ENCODE measurements around the gene NDUFB1.

NDUFB1 gene

DNA sequence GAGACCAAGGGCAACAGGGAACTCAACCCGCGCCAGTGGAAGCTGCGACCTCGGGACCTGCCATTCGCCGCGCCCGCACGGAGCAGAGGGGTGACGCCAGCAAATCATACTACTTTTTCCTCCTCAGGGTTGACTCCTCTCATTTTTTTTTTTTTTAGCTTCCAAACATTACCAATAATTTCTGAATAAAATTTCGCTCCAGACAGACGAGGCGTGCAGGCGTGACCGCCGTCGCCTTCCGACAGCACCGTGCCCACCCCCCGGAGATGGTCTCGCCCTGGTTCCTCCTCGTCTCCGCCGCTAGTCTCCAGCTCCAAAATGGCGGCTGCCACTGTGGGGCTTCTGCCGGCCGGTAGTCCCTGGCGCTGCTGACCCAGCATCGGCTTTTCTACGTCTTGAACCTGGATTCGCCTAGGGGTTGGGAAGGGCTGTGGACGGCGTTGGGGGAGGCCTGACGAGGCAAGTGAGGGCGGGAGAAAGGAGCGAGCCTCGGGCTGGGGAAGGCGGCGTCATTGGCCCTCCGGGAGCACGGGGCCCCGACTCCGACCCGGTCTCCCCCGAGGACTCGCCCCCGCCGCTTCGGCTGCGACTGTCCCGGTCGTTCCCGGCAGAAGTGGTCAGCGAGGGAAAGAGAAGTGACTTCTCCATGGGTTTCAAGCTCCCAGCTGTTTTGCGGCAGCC, at the start of gene NDUFB1, which contains the start of gene CPSF2:
Gene NDUFB1 (minus strand): TSS at position 37 of the 681 bp plus-strand sequence. CDS start 4,069 bp downstream, outside the sequence.
Gene CPSF2 (plus strand): TSS at position 300 of the 681 bp plus-strand sequence. CDS start 9,016 bp downstream, outside the sequence.
- DNase-seq, result peak; percentile 92

DNA sequence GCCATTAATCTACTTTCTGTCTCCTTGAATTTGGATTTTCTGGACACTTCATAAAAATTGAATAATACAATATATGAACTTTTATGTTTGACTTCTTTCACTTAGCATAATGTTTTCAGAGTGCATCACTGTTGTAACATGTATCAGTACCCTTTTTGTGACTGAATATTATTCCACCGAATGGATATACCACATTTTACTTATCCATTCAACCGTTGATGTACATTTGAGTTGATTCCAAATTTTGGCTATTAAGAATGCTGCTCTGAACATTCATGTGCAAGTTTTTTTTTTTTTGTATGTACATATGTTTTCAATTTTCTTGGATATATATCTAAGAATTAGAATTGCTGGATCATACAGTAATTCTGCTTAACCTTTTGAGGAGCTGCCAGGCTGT, 43.5 kb upstream of the NDUFB1 start:
- no peak for DNase-seq

DNA sequence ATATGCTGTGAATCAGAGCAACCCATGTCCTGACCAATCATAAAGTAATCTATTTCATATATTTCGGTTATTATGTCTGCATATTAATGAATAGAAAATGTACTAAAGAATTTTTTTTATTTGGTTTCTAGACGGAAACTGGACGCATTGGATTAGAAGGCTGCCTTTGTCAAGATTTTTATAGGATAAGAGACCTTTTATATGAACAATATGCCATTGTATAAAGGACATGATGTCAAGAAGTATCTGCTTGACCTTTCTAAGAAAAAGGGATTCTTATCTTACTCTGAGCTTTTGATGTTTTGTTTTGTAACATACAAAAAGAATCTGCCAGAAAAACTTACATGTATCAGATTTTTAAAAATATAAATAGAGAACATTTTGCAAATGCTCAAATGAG, 40.0 kb upstream of the NDUFB1 start:
- DNase-seq, result no peak

DNA sequence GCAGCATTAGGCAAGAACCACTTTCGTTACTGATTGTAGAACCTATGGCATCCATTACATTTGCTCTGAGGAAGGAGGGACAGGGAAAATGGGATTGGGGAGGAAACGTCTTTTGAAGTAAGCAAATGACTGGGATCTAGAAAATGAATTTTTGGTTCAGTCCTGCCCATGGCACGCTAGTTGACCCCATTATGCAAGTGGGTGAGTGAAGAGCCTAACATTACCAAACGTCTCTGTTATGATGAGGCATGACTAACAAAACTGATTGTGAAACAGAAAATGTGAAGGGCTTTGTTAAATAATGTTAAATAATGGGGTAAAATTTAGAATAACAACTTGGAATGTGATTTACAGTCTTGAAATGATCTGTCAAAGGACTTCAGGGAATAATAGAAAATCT, 39.1 kb upstream of the NDUFB1 start:
- no peak for DNase-seq

DNA sequence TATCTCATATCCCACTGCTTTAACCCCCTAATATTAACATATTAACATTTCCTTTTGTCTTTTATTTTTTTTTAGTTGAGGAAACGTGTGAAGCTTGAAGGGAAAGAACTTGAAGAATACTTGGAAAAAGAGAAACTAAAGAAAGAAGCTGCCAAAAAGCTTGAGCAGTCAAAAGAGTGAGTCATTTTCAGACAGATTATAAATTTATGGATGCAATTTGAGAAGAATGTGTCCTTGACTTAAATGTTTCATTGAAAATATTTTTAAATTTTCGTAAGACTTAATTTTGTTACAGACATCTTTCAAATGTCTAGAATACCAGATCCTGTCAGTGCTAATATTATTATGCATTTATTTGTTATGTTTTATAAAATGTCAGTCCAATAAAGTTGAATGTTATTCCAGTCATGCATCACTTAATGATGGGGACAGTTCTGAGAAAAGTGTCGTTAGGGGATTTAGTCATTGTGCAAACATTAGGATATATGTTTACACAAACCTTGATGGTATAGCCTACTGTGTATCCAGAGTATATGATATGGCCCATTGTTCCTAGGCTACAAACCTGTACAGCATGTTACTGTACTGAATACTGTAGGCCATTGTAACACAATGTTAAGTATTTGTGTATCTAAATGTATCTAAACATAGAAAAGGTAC, 32.9 kb upstream of the NDUFB1 start:
- DNase-seq, result no peak

DNA sequence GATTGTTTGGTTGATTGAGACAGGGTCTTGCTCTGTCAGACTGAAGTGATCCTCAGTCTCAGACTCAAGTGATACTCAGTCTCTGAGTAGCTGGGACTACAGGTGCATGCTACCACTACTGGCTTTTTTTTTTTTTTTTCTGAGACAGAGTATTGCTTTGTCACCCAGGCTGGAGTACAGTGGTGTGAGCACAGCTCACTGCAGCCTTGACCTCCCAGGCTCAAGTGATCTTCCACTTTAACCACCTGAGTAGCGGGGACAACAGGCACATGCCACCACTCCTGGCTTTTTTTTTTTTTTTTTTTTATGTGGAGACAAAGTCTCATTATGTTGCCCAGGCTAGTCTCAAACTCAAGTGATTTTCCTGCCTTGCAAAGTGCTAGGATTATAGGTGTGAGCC, 32.1 kb upstream of the NDUFB1 start:
- no peak for DNase-seq

DNA sequence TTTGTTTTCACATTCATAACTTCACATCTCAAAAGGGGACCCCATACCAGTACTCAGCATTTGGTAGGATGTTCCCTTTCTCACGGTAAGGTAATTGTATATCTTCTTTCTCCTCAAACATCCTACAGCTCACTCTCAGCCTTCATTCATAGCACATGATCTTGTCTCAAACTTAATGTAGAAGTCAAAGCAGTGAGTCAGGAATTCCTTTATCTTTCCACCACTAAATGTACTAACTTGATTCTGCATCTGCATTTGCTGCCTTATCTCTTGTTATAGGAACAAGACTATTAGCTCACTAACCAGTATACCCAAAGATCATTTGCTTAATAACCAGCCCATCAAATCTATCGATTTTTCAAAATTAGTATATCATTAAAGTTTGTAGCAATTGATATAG, 23.2 kb upstream of the NDUFB1 start:
- DNase-seq, result no peak

DNA sequence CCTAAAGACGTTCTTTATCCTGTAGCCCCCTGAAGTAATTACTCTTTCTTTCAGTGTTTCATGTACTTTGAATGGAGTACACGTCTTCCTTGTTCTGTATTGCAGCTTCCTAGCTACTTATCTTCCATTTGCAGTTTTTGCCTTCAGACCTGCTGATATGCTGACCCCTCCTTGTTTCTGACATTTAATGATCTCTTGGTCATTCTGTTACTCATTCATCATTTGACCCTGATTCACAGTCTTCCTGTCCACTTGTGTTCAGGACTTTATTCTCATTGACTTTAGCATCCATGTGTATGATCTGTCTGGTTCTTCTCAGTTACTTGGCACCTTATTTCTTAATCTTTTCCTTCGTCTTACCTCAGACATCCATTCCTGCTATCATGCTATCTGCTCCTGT, 22.5 kb upstream of the NDUFB1 start:
- no peak for DNase-seq

DNA sequence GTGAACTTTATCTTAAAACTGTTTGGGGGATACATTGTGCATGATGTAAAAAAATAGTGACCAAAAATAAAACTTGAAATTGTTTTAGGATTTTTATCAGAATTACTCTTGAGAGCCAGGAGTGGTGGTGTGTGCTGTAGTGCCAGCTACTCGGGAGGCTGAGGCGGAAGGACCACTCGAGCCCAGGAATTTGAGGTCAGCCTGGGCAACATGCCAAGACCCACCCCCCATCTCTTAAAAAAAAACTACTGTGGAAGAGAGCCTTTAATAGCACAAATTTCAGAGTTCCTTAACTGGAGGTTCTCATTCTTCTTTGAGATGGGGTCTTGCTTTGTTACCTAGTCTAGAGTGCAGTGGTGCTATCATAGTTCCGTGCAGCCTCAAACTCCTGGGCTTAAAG, 21.8 kb upstream of the NDUFB1 start:
- no peak for DNase-seq

DNA sequence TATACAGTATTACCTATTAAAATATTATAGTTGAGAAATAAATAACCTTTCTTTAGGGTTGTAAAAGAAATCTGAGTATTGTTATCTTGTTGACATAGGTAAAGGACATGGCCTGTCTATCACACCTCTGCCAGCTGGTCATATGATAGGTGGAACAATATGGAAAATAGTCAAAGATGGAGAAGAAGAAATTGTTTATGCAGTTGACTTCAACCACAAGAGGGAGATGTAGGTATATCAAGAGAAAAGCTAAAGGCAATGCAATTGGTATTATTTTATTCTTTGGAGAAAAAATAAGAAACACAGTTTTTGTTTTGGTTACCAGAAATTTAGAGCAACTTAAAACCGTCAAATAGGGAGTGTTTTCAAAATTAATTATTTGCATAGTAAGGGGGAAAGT, 13.8 kb upstream of the NDUFB1 start:
- peak; percentile 67 for DNase-seq

DNA sequence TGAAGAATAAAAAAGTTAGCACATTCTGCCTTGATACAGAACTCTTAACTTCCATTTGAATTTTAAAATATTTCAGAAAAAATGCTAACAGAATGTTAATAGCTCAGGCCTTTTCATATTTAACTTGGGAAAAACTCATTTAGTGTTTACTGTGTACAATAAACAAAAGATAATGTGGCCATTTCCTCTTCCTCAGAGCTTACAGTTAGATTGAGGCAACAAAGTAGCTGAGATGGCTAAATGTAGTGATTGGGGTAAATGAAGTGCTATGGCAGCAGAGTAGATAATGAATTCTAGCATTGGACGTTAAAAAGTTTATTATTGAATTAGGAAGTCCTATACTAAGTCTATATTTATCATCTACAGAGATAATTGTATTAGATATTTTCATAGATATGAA, 12.9 kb upstream of the NDUFB1 start:
- no peak for DNase-seq

DNA sequence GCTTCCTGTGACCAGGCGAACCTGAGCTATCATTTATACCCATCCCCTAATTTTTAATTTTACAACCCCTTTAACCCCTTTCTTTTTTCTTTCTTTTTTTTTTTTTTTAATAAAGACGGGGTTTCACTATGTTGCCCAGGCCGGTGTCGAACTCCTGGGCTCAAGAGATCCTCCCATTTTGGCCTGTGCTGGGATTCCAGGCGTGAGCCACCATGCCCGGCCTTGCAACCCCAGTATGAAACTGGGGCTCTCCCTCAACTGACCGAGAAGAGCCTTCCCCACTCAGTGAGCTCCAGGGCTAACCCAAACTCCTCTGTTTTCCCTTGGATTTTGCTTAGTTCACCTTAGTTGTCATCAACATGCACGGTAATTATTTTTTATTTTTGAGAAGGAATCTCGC, 1.3 kb upstream of the NDUFB1 start:
- peak; percentile 34 for DNase-seq

DNA sequence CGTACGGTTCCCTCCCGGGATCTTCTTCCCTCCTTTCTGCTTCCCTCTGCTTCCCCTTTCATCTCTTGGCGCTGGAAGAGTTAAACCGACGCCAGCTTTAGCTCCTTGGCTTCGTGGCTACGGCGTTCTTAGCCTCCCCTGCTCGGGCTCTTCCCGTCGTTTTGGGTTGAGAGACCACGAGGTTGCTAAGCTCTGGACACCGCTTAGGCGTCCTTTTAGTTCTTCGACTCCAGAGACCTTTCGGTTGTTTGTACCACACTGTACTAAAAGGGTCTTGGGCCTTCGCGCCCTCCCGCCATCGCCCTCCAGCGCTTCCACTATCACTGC, 808 bp upstream of the NDUFB1 start:
- DNase-seq, result peak; percentile 64

DNA sequence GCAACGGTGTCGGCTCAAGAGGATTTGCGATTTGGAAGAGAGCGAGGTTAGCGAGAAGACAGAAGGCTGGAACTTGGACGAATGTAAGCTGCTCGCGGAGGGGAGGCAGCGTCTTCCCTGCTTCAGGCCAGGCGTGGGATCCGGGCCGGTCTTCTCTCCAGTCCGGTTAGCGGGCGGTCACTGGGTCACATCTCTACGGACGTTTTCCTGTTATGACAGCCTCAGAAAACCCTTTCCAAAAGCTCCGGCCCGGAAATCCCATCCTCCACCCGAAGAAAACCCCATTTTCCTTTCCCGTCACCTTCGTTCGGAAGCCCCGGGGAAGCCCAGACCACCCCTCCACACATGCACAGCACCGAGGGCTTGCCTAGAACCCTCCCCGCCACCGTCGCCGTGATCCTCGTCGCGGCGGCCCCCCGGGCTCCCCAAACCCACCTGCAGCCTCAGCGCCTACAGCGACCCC, 268 bp downstream of the NDUFB1 start:
- DNase-seq, result peak; percentile 58

DNA sequence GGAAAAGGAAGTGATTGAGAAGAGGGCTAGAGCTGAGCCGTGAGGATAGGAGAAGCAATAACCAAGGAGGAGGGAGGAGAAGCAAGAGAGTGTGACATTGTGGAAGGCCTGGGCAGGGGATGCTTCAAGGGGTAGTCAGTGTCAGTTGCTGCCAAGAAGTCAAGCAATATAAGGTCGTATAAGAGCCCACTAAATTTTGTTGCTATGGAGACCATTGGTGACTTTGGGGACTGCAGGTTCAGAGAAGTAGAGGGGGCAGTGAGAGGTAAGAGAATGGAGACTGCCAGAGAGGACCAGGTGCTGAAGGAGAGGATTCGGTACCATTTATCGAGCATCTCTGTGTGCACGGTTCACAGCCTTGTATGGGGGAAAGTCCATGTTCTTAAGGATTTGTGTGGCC, 12.0 kb downstream of the NDUFB1 start:
- DNase-seq, result no peak

DNA sequence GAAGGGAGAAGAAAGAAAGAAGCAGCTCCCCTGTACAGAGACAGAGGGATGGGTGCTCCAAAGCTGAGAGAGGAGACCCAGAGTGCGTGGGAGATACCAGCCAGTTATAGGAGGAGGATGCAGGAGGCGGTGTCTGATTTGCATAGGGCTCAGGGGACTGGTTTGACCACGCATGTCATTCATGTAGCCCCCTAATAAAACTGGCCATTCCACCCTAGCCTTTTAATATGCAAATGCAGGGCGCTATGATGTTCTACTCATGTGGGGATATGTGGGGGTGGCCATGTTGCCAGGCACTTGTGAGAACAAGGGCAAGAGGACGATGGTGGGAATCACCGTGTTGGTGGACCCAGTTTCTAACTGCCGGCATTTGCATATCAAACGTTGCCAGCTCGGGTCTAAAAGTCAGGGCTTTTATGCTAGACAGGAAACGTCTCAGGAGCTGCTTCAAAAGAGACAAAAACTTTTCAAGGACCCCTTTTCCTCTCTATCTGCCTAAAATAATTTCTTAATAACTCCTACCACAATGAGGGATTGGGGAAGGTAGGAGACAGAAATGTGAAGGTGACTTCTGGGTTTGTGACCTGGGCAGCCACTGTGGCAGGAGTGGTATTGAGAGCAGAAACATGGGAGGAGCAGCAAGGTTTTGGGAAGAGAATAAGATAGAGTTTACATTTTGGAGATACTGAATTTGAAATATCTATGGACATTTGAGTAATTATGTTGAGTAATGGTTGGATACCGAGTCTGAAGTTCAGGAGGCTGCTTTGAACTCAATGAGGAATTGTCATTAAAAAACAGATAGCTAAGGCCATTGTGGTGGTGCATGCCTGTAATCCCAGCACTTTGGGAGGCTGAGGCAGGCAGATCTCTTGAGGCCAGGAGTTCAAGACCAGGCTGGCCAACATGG, 12.9 kb downstream of the NDUFB1 start:
- peak; percentile 31 for DNase-seq

DNA sequence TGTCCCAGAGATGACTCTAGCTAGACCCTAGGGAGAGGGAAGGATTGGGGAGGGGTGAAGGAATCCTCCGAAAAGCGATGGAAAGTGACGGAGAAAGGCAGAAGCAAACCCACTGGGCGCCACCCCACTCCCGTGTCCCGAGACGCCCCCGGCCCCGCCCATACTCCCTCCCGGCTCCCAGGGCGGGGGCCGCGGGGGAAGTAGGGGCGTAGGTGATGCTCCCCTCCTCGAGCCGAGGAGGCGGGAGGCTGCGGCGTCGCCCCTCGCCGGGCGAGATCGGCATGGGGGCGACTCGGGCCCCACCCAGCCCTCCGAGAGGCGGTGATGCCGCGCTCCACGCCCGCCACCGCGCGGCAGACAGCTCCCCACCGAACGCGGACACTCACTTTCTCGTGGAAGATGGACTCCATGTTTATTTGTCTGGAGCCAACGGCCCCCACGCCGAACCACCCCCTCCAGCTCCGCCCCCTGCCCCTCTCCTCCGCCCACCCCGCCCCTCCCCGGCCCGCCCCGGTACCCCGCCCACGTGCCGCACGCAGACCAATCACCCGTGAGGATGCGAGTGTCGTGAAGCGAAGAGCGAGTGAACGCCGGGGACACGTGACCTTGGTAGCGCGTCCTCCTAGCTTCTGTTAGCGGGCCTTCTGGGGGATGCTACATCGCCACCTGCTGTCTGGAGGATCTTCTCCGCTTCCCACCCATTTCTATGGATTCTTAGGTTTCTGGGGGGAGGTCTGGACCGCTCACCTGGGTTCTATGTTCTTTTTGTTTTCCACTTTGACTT, 15.2 kb downstream of the NDUFB1 start, which contains the start of gene ATXN3:
Gene ATXN3 (minus strand): TSS at position 440 of the 784 bp plus-strand sequence. CDS start 30 bp downstream, at position 410.
- DNase-seq, result peak; percentile 99

DNA sequence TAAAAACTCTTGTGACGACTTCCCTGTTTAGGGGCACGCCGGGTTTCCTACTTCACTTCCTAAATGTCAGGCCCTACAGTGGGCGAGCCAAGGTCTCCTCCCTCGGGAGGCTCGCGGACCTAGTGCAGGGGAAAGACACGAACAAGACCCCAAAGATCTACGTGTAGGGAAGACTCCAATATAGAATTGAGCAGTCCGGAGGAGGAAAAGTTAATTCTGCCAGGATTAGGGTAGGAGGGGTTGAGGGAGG, 15.7 kb downstream of the NDUFB1 start:
- peak; percentile 72 for DNase-seq

DNA sequence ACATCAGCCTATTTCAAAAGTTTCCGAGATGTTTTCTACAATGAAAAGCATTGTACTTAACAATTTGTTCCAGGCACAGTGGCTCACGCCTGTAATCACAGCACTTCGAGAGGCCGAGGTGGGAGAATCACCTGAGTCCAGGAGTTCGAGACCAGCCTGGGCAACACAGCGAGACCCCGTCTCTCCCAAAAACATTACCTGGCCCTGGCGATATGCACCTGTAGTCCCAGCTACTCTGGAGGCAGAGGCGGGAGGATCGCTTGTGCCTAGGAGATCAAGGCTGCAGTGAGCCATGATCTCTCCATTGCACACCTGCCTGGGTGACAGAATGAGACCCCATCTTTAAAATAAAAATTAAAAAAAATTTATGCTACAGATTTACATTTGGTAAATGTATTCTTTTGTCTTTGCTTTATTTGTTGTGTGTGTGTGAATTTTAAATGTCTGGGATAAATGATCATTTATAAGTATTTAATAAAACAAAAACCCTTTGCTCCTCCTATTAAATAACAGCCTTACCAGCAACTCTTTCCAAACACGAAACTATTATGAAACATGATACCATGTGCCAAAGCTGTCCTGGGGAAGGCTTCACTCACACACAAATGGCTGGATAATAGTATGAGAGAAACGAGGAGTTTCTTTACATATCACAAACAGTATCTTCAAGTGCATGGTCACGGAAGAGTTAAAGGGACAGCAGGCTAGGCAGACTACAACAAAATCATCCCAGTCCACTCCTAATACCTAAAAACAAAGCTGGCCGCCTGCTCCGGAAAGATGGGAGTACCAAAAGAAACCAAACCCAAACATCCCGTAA, 16.2 kb downstream of the NDUFB1 start:
- no peak for DNase-seq

DNA sequence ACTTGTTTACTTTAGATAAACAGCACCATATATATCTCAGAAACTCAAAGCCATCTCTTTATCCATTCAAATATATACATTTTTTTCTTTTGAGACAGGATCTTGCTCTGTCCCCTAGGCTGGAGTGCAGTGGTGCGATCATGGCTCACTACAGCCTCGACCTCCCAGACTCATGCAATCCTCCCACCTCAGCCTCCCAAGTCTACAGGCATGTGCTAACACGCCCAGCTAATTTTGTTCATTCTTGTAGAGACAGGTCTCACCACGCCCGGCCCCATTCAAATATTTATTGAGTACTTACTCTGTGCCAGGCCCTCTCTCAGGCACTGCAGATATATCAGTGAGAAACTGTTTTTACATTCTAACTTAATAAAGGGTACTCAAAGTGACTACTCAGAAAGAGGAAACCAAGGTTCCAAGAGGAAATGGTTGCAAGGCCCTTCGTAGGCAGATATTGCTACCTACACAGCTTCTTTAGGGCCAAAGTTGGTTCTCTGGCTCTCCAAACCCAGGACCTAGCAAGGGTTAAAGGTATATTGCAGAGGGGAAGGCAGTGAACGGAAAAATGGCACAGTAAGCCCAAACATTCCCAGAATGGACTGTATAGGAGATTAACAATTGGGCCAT, 18.0 kb downstream of the NDUFB1 start:
- peak; percentile 20 for DNase-seq

DNA sequence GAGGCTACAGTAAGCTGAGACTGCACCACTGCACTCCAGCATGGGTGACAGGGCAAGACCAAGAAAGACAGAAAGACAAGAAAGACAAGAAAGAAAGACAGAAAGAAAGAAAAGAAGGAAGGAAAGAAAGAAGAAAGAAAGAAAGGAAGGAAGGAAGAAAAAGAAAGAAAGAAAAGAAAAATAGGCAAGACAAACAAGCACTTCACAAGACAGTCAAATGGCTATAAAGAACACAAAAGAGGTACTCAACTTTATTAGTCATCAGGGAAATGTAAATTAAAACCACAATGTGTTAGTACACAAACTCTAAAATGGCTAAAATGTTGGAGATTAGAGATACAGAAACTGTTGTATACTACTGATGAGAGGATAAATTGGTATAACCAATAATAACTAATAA, 21.7 kb downstream of the NDUFB1 start:
- DNase-seq, result no peak

DNA sequence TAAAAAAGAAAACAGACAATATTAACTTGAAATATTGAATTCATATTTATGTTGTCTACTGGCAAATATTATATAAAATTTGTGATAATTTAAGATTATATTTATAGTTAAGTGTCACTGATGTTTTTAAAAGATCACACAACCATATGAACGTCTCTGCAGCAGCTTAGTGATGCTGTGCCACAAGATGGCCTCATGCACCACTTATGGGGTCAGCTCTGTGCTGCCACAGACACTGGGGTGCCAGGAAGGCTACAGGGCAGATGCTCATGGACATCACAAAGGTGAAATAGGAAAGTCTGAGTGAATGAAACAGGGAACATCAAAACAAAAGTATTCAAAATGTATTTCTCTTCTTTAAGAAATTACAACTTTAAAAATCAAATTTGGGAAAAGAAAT, 28.2 kb downstream of the NDUFB1 start:
- DNase-seq, result peak; percentile 42

Data from hematopoietic multipotent progenitor cell treated with erythropoietin and hydrocortisone succinate and interleukin-3 and kit ligand, for 4 days (in vitro differentiated cells).